K562 (cell line): ENCODE measurements around the gene CLCN1. TPM values are rescaled to one million over a fixed set of nuclear protein-coding genes. Genes with fewer than 3 reads are reported as not detected.

ENCODE experiments used
- ATF3 ChIP-seq, 2 experiments: fragments of 450-650 bp in 1 of 2; sonication (generic) in 1 of 2; formaldehyde crosslinking in 1 of 2; IDR thresholded peaks in 1 of 2; conservative IDR thresholded peaks in 1 of 2; 2 replicates each; pipeline versions ENCODE4 v1.6.1 to v1.8.1; 2016 to 2023; ENCODE audit warnings: mild to moderate bottlenecking in 2 of 2, moderate library complexity in 2 of 2, inconsistent platforms in 1 of 2, missing genetic modification reagents in 1 of 2
- BCLAF1 ChIP-seq, 2 experiments: fragments of 450-650 bp in 1 of 2; IDR thresholded peaks; 2 replicates each; pipeline ENCODE4 v1.6.1; 2011 to 2017; ENCODE audit warnings: low read depth in 2 of 2, antibody characterized with exemption in 1 of 2, borderline replicate concordance in 1 of 2, low read length in 1 of 2, mild to moderate bottlenecking in 1 of 2, mixed read lengths in 1 of 2; ENCODE audit not compliant: control insufficient read depth in 1 of 2
- ETV1 ChIP-seq: fragments of 450-650 bp; conservative IDR thresholded peaks from 2 replicates; pipeline ENCODE4 v1.6.1; 2016; ENCODE audit warnings: missing genetic modification characterization, control low read depth, low read depth, missing compliant biosample characterization
- JUN ChIP-seq, 2 experiments: sonication (generic) in 1 of 2; formaldehyde crosslinking in 1 of 2; IDR thresholded peaks; 2 replicates each; pipeline versions ENCODE4 v1.6.1 to v1.8.0; 2012 to 2022; ENCODE audit warnings: borderline replicate concordance in 2 of 2, mild to moderate bottlenecking in 2 of 2, improper control_type of control experiment in 1 of 2, low read depth in 1 of 2, low read length in 1 of 2, missing genetic modification reagents in 1 of 2
- JUND ChIP-seq, 2 experiments: IDR thresholded peaks; 2 replicates in 1 of 2; 3 replicates in 1 of 2; pipeline ENCODE4 v1.6.1; 2011; ENCODE audit warnings: borderline replicate concordance in 2 of 2, low read depth in 2 of 2, low read length in 2 of 2, improper control_type of control experiment in 1 of 2, missing biosample characterization in 1 of 2, missing genetic modification characterization in 1 of 2, missing genetic modification reagents in 1 of 2
- MTA3 ChIP-seq: fragments of 450-650 bp; formaldehyde crosslinking; IDR thresholded peaks from 2 replicates; pipeline ENCODE4 v1.6.1; 2017; ENCODE audit warnings: mild to moderate bottlenecking, borderline replicate concordance
- MYC ChIP-seq, 2 experiments: fragments of 250-450 bp in 1 of 2; sonication (Bioruptor Pico) in 1 of 2; IDR thresholded peaks; 2 replicates each; pipeline versions ENCODE4 v1.5.1 to v1.6.1; 2012 to 2021; ENCODE audit warnings: low read depth in 2 of 2, borderline replicate concordance in 1 of 2, improper control_type of control experiment in 1 of 2, low read length in 1 of 2, mild to moderate bottlenecking in 1 of 2, moderate library complexity in 1 of 2
- RBBP5 ChIP-seq: fragments of 200-600 bp; sonication (generic); IDR thresholded peaks from 2 replicates; pipeline ENCODE4 v1.6.1; 2012; ENCODE audit warnings: borderline replicate concordance, mild to moderate bottlenecking, low read length, control low read depth, inconsistent platforms; ENCODE audit not compliant: insufficient read depth, poor library complexity, severe bottlenecking
- SAP30 ChIP-seq: fragments of 200-600 bp; sonication (generic); IDR thresholded peaks from 2 replicates; pipeline ENCODE4 v1.6.1; 2012; ENCODE audit warnings: borderline replicate concordance, low read depth, mild to moderate bottlenecking, moderate library complexity, low read length, control low read depth, inconsistent platforms; ENCODE audit not compliant: insufficient read depth, poor library complexity, severe bottlenecking
- TEAD1 ChIP-seq, 2 experiments: fragments of 450-650 bp in 1 of 2; sonication (generic) in 1 of 2; formaldehyde crosslinking; IDR thresholded peaks; 2 replicates each; pipeline versions ENCODE4 v1.4.0 to v1.8.0; 2020 to 2022; ENCODE audit warnings: mild to moderate bottlenecking in 2 of 2, missing genetic modification reagents in 1 of 2
- THAP12 ChIP-seq: fragments of 250-450 bp; sonication (Bioruptor Pico); IDR thresholded peaks from 2 replicates; pipeline ENCODE4 v1.9.0; 2021; ENCODE audit warnings: mild to moderate bottlenecking, inconsistent platforms
- ZFX ChIP-seq: sonication (generic); formaldehyde crosslinking; IDR thresholded peaks from 2 replicates; pipeline ENCODE4 v1.8.0; 2022; ENCODE audit warnings: mild to moderate bottlenecking, missing genetic modification reagents, moderate library complexity
- ZNF316 ChIP-seq: fragments of 450-650 bp; IDR thresholded peaks from 2 replicates; pipeline ENCODE4 v1.6.1; 2016
- ZNF551 ChIP-seq: fragments of 250-450 bp; sonication (Bioruptor Pico); IDR thresholded peaks from 2 replicates; pipeline ENCODE4 v1.5.0; 2021; ENCODE audit warnings: mild to moderate bottlenecking, moderate library complexity
- ZNF644 ChIP-seq: fragments of 200-800 bp; sonication (Bioruptor generic); IDR thresholded peaks from 2 replicates; pipeline ENCODE4 v1.6.1; 2016; ENCODE audit warnings: low read depth, missing genetic modification characterization, missing compliant biosample characterization
- polyA plus RNA-seq, 8 experiments: library from polyadenylated mRNA; depleted of rRNA in 4 of 8; stranded (reverse) in 5 of 8; unstranded in 3 of 8; fragments of >200 nt; fragmentation: Nextera tagmentation in 2 of 8; fragmentation: Illumina TruSeq in 1 of 8; extraction: Ambion mirVana in 2 of 8; extraction: Trizol in 1 of 8; gene quantifications; 2 replicates each; pipeline versions ENCODE4 v1.2.1 to v1.2.3, GENCODE V29; 2011 to 2014; ENCODE audit warnings: inconsistent platforms in 1 of 8, missing spikeins in 1 of 8
- total RNA-seq, 7 experiments: library from RNA; depleted of rRNA in 6 of 7; stranded (reverse); fragments of >200 nt in 6 of 7; fragmentation: Illumina TruSeq in 2 of 7; extraction: Trizol in 2 of 7; gene quantifications; 2 replicates each; pipeline versions ENCODE4 v1.2.1 to v1.2.3, GENCODE V29; 2011 to 2021; ENCODE audit warnings: low replicate concordance in 1 of 7

CLCN1 gene
- total and polyA plus RNA-seq, 9 of the 15 experiments (the other 6 are each of a cell fraction or from before 2014, with no cell fraction given): 0.01 to 0.11 (median 0.04) TPM; not detected in 4

GRCh38 chr7:143380646-143381426 lies 64.9 kb downstream of the CLCN1 start, which contains the start of gene ZYX (continued):
- peak; percentile 77 for TF ChIP-seq MTA3
- TF ChIP-seq TEAD1 (CRISPR knock-in tag; IDR thresholded peaks at IDR 0.05): no peak; a peak in 1 of 4 replicates
- TF ChIP-seq JUN (IDR thresholded peaks at IDR 0.05; ENCODE audit: borderline replicate concordance, low read depth, low read length): peak; percentile 87
- peak; percentile 94; the same call in 1 of the 2 replicates for TF ChIP-seq JUN (CRISPR knock-in tag; IDR thresholded peaks at IDR 0.05; ENCODE audit: borderline replicate concordance)
- peak; percentile 33 for TF ChIP-seq SAP30
- no peak for TF ChIP-seq ZNF551 (CRISPR knock-in tag)
- peak; percentile 93 for TF ChIP-seq JUND (IDR thresholded peaks at IDR 0.05; ENCODE audit: borderline replicate concordance, low read depth, low read length)
- TF ChIP-seq JUND (tag; IDR thresholded peaks at IDR 0.05; ENCODE audit: borderline replicate concordance, low read depth, low read length): peak; percentile 76; the same call in 1 of the 3 replicates
- TF ChIP-seq RBBP5: peak; percentile 4
- TF ChIP-seq ZFX (CRISPR knock-in tag): peak; percentile 96
- 0 out of 4 replicates have a peak, but pooled peaks of 1 of the 2 experiments have one; percentile 68 for TF ChIP-seq BCLAF1 (IDR thresholded peaks at IDR 0.05; ENCODE audit: borderline replicate concordance in 1 of 2, control insufficient read depth in 1 of 2, low read depth in 2 of 2, low read length in 1 of 2)
- TF ChIP-seq ATF3 (IDR thresholded peaks at IDR 0.05): peak; percentile 93
- peak; percentile 83; the same call in 1 of the 2 replicates for TF ChIP-seq ATF3 (CRISPR knock-in tag; conservative IDR thresholded peaks at IDR 0.05)
- peak; percentile 55; the same call in 1 of the 2 replicates for TF ChIP-seq ZNF644
- peak; percentile 19; the same call in 1 of the 2 replicates for TF ChIP-seq ZNF316
- peak; percentile 78 for TF ChIP-seq ETV1 (tag)
- TF ChIP-seq THAP12 (CRISPR knock-in tag): peak; percentile 86
- 0 out of 2 replicates have a peak, but pooled peaks have one; percentile 20 for TF ChIP-seq MYC (IDR thresholded peaks at IDR 0.05; ENCODE audit: low read depth, low read length)
- peak; percentile 68; the same call in 1 of the 2 replicates for TF ChIP-seq MYC (CRISPR knock-in tag; IDR thresholded peaks at IDR 0.05; ENCODE audit: borderline replicate concordance, low read depth)
